AG09319 (cell line): ENCODE measurements around the gene S100A8.
A peak's percentile ranks its signal among the peaks of the same experiment; 100 is the strongest.

Source experiments
- DNase-seq: peaks from one replicate; pipeline ENCODE4 v3.0.0-alpha.2; 2010; ENCODE audit warnings: low read depth; ENCODE audit errors: extremely low read depth
- TF ChIP-seq, protein P1 (sequence below): IDR thresholded peaks from 2 replicates; pipeline ENCODE4 v1.5.1; 2011; ENCODE audit warnings: low read depth, mild to moderate bottlenecking, inconsistent platforms, low read length, moderate library complexity

Gene S100A8

DNA sequence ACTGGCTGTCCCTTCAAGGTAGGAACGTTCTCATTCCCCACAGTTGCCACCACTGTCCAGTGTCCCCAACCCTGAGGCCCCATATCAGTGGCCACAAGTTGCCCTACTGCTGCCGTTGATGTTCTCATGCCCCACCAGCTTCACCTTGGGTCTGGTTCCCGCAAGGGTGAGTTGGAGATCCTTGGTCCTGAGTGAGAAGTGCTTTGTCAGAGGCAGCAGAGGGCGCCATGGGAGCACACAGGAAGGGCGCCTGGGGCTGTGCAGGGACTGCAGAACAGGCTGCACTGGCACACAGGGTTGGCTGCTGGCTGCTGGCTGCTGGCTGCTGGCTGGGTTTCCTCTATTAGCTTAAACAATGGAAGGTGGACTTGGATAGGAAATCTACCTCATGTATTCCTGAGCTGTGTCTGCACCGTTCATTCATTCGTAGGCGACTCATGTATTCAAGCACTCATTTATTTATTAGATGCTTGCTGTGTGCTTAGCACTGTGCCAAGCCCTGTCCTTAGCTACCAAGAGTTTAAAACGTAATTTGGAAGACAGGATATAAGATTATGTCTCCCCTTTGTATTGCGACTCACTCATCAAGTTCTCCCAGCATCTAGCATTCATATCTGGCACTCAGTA is 35.3 kb downstream of the S100A8 start:
- DNase-seq: peak; percentile 1
- TF ChIP-seq, protein P1, sequence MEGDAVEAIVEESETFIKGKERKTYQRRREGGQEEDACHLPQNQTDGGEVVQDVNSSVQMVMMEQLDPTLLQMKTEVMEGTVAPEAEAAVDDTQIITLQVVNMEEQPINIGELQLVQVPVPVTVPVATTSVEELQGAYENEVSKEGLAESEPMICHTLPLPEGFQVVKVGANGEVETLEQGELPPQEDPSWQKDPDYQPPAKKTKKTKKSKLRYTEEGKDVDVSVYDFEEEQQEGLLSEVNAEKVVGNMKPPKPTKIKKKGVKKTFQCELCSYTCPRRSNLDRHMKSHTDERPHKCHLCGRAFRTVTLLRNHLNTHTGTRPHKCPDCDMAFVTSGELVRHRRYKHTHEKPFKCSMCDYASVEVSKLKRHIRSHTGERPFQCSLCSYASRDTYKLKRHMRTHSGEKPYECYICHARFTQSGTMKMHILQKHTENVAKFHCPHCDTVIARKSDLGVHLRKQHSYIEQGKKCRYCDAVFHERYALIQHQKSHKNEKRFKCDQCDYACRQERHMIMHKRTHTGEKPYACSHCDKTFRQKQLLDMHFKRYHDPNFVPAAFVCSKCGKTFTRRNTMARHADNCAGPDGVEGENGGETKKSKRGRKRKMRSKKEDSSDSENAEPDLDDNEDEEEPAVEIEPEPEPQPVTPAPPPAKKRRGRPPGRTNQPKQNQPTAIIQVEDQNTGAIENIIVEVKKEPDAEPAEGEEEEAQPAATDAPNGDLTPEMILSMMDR: peak; percentile 43

DNA sequence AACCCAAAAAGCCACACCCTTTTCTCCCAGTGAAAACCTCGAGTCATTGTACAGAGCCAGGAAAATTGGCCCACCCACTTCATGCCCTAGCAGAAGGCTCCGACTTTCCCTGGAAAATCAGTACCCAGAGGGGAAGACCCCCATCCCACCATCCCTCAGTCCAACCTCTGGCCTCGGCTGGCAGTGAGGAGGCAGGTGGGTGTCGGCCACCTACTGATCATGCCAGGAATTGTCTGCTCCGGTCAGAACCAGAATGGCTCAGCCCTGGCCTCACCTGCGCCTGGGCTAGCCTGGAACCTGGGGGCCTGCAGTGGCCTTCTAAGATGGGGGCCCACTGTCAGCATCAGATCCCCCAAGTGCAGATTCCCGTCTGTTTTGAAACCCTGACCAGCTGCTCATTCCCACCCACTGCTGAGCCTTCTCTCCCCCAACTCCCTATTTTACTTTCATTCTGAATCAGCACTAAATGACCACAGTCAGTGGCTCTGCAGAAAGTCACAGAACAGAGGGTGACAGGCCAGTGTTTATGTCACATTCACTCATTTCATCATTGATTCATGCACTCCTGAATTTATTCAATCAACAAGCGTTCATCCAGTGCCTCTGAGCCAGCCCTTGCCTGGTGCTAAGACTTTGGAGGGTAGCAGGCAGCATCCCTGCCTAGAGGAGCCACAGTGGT is 36.2 kb downstream of the S100A8 start:
- TF ChIP-seq, protein P1: no peak

DNA sequence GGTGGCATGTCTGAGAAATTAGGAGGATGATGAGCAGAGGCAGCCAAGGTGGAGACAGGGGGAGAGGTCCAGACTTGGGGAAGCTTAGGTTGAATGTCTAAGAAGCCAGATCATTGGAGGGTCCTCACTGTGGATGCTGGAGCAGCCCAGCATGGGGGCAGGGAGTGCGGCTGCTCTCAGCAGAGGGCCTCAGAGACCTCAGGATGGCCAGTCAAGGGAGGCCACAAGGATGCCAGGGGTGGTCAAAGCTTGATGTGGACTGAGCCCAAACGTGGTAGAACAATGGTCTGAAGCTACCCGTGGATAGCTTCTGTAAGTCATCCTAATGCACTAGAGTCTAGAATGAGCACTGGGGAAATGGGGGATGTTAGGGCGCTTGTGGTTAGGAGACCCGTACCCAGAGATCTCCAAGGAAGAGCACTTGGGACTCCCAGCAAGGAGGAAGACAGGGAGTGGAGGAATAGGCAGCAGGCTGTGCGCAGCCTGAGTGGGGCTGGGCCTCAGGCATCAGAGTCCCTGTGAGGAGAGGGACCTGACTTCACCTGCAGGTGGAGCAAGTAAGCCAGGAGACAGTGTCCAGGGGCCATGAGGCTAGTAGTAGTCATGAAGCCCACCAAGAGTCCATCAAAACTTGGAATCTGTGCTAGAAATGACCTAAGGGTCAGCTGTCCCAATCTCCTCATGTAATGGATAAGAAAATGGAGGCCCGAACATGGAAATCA is 37.5 kb downstream of the S100A8 start:
- TF ChIP-seq, protein P1: peak; percentile 18
- no peak for DNase-seq

More for the DNA sequence above, 36.2 kb downstream of the S100A8 start:
- no peak for DNase-seq

DNA sequence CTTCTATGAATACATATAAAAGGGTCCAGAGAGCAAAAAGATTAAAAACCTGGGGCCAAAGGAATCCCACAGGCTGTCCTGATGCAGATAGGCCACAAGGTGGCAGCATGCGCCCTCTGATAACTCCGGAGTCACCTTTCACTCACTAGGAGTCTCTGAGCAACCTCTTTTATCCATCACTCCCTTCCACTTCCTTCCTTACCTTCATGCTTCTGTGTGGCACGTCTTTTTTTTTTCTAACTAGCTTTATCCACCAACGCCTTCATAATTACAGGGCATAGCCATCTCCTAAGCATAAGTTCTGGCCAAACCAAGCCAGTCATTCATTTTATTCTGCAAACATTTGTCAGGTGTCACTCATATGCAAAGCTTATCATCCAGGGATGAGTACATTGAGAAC is 38.4 kb downstream of the S100A8 start:
- TF ChIP-seq, protein P1: peak; percentile 93

DNA sequence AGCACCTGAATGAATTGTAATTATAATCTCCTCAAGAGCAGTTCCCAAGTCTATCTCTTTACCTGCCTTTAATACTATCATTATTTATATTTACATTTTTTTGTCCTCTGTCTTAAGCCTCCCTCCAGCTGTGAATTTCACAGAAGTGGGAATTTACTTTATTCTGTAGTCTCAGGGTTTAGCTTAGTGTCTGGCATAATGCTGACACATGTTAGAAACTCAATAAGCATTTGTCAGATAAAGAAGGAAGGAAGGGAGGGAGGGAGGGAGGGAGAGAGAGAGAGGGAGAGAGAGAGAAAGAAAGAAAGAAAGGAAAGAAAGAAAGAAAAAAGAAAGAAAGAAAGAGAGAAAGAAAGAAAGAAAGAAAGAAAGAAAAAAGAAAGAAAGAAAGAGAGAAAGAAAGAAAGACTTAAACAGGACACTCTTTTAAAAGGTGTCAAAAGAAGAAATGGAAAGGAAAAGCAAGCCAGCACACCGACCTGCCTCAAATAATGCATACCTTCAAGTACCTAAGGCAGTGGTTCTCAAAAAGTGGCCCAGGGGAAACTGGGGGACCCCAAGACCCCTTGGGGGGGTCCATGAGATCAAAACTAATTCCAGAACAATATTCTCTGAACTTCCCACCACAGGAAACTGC is 40.4 kb downstream of the S100A8 start:
- DNase-seq: no peak
- TF ChIP-seq, protein P1: no peak

More for the DNA sequence above, 38.4 kb downstream of the S100A8 start:
- DNase-seq: peak; percentile 31

DNA sequence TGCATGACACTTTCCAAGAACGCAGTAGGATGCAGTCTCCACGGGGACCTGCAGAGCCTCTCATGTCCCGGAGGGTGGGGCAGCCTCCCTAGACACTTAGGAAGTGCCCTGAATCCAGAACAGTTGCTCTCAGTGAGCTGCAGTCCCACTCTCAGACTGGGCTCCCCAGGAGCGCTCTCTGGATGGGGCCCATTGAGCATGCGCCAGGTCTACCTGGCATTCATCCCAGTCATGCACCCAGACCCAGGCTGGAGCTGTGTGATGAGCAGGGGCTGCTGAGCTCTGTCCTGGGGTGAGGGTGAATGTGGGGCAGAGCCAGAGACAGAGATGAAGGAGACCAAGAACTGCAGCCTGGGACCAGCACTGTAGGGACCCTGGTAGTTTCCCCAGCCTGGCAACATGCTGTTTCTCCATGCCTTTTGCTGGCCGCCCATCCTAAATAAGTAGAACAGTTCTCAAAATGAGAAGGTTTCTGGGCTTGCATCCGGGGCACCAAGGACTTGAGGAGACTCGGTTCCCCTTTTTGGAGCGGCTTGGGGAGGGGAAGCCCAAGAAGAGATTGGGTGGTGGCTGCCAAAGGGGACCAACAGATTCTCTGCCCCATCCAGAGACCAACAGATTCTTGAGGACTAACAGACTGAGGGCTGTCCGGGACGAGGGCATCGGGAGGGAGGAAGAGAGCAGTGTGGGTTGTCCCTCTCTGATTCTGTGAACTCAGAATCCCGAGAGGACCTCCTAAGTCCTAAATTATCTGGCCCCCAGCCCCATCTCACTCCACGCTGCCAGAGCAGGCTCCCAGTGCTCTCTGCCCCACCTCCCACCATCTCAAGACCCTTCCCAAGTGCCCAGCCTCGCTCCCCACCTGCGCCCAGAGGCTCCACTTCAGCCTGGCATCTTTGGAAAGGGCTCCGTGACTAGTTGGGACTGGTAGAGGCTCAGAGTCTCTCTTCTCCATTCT is 41.2 kb downstream of the S100A8 start:
- DNase-seq: no peak
- TF ChIP-seq, protein P1: no peak
